WTC11 (cell line): ENCODE measurements around the gene PROM2. TPM values are rescaled to one million over a fixed set of nuclear protein-coding genes. Genes with fewer than 3 reads are reported as not detected.

Experiments
- ATAC-seq: fragments of 200-7000 bp; cut with Tn5 transposase; 2 replicates; pipeline ENCODE4 v1.10.0; 2021; ENCODE audit warnings: mild to moderate bottlenecking, moderate library complexity
- CTCF ChIA-PET: fragments of 300-600 bp; sonication (Branson Sonifier 250); formaldehyde crosslinking; loops from one replicate; lab custom pipeline; 2021; ENCODE audit warnings: antibody characterized with exemption; lab: Charles Lee
- POLR2A ChIA-PET: fragments of 350-600 bp; sonication (Branson Sonifier 250); formaldehyde crosslinking; loops from one replicate; lab custom pipeline; 2021; ENCODE audit warnings: antibody characterized with exemption; lab: Charles Lee
- DNase-seq: peaks from one replicate; pipeline ENCODE4 v3.0.0; 2021; ENCODE audit warnings: low spot score
- H3K27ac Mint-ChIP-seq: 2 replicates; pipeline ENCODE4 v1.8.0; 2021; ENCODE audit warnings: mixed read lengths
- H3K27me3 Mint-ChIP-seq: 2 replicates; pipeline ENCODE4 v1.8.0; 2021; ENCODE audit warnings: low read depth, mild to moderate bottlenecking, moderate library complexity, mixed read lengths
- H3K36me3 Mint-ChIP-seq: 2 replicates; pipeline ENCODE4 v1.8.0; 2021; ENCODE audit warnings: mixed read lengths
- H3K4me1 Mint-ChIP-seq: 2 replicates; pipeline ENCODE4 v1.8.0; 2022; ENCODE audit warnings: mixed read lengths
- H3K4me3 Mint-ChIP-seq: 2 replicates; pipeline ENCODE4 v1.8.0; 2021; ENCODE audit warnings: mild to moderate bottlenecking, moderate library complexity, mixed read lengths
- H3K9me3 Mint-ChIP-seq: 2 replicates; pipeline ENCODE4 v1.8.0; 2021; ENCODE audit warnings: mixed read lengths
- AFF4 ChIP-seq: sonication (generic); formaldehyde crosslinking; IDR thresholded peaks from 2 replicates; pipeline ENCODE4 v1.8.1; 2023; ENCODE audit warnings: mild to moderate bottlenecking, missing genetic modification reagents, borderline replicate concordance
- ARID4B ChIP-seq: sonication (generic); formaldehyde crosslinking; IDR thresholded peaks from 2 replicates; pipeline ENCODE4 v1.8.0; 2023; ENCODE audit warnings: missing genetic modification reagents, mild to moderate bottlenecking, borderline replicate concordance
- ATF2 ChIP-seq: sonication (generic); formaldehyde crosslinking; IDR thresholded peaks from 2 replicates; pipeline ENCODE4 v1.8.1; 2022; ENCODE audit warnings: low read depth, missing genetic modification reagents, borderline replicate concordance
- ATF3 ChIP-seq: sonication (generic); formaldehyde crosslinking; conservative IDR thresholded peaks from 2 replicates; pipeline ENCODE4 v1.8.1; 2022; ENCODE audit warnings: mild to moderate bottlenecking, missing genetic modification reagents
- CREB1 ChIP-seq: sonication (generic); formaldehyde crosslinking; IDR thresholded peaks from 2 replicates; pipeline ENCODE4 v1.8.0; 2023; ENCODE audit warnings: mild to moderate bottlenecking, missing genetic modification reagents
- E2F5 ChIP-seq: sonication (generic); formaldehyde crosslinking; IDR thresholded peaks from 2 replicates; pipeline ENCODE4 v1.8.1; 2022; ENCODE audit warnings: mild to moderate bottlenecking, moderate library complexity, missing genetic modification reagents
- GRHL2 ChIP-seq: fragments of 250-450 bp; sonication (Bioruptor Pico); IDR thresholded peaks from 2 replicates; pipeline ENCODE4 v1.8.0; 2022; ENCODE audit warnings: mild to moderate bottlenecking, moderate library complexity; ENCODE audit not compliant: insufficient replicate concordance, severe bottlenecking
- GTF2I ChIP-seq: fragments of 250-450 bp; sonication (Bioruptor Pico); conservative IDR thresholded peaks from 2 replicates; pipeline ENCODE4 v1.4.0; 2021; ENCODE audit warnings: mild to moderate bottlenecking
- JAZF1 ChIP-seq: fragments of 250-450 bp; sonication (Bioruptor Pico); IDR thresholded peaks from 2 replicates; pipeline ENCODE4 v1.9.0; 2021; ENCODE audit warnings: moderate library complexity, mild to moderate bottlenecking, inconsistent platforms
- PRDM15 ChIP-seq: sonication (generic); formaldehyde crosslinking; IDR thresholded peaks from 2 replicates; pipeline ENCODE4 v1.8.0; 2022; ENCODE audit warnings: missing genetic modification reagents
- PRRX2 ChIP-seq: fragments of 250-450 bp; sonication (Bioruptor Pico); IDR thresholded peaks from 2 replicates; pipeline ENCODE4 v1.8.0; 2021; ENCODE audit warnings: mild to moderate bottlenecking
- RORB ChIP-seq: fragments of 250-450 bp; sonication (Bioruptor Pico); IDR thresholded peaks from 2 replicates; pipeline ENCODE4 v1.9.0; 2021; ENCODE audit warnings: mild to moderate bottlenecking
- SMAD4 ChIP-seq: sonication (generic); formaldehyde crosslinking; IDR thresholded peaks from 2 replicates; pipeline ENCODE4 v1.8.0; 2022; ENCODE audit warnings: mild to moderate bottlenecking, missing genetic modification reagents
- SOX15 ChIP-seq: fragments of 250-450 bp; sonication (Bioruptor Pico); IDR thresholded peaks from 2 replicates; pipeline ENCODE4 v1.9.0; 2021; ENCODE audit warnings: mild to moderate bottlenecking
- TEAD4 ChIP-seq: sonication (generic); formaldehyde crosslinking; IDR thresholded peaks from 2 replicates; pipeline ENCODE4 v1.8.0; 2022; ENCODE audit warnings: mild to moderate bottlenecking, missing genetic modification reagents
- USF1 ChIP-seq: sonication (generic); formaldehyde crosslinking; IDR thresholded peaks from 2 replicates; pipeline ENCODE4 v1.8.0; 2022; ENCODE audit warnings: mild to moderate bottlenecking, missing genetic modification reagents
- ZBTB43 ChIP-seq: sonication (generic); formaldehyde crosslinking; IDR thresholded peaks from 2 replicates; pipeline ENCODE4 v1.8.1; 2023; ENCODE audit warnings: mild to moderate bottlenecking, missing genetic modification reagents
- ZMAT4 ChIP-seq: fragments of 250-450 bp; sonication (Bioruptor Pico); IDR thresholded peaks from 2 replicates; pipeline ENCODE4 v1.9.0; 2021; ENCODE audit warnings: mild to moderate bottlenecking
- ZNF423 ChIP-seq: fragments of 250-450 bp; sonication (Bioruptor Pico); IDR thresholded peaks from 2 replicates; pipeline ENCODE4 v2.1.2; 2022; ENCODE audit warnings: mild to moderate bottlenecking, moderate library complexity
- total RNA-seq: library from RNA; stranded (reverse); gene quantifications from 3 replicates; pipeline ENCODE4 v1.2.3, GENCODE V29; 2021

PROM2 gene
- total RNA-seq, 1 experiment from 2014 or later: 8.3 TPM

- ATAC-seq (no peak), DNase-seq (no peak)
- Mint-ChIP-seq H3K27me3 (no peaks in the 10 kb centered on the region), H3K27ac (no peak overlapping the region), H3K9me3 (no peaks in the 10 kb centered on the region), H3K4me1 (0 out of 2 replicates have a peak, but pooled peaks cover 3% of the 10 kb centered on the region), H3K4me3 (no peak overlapping the region), H3K36me3 (no peaks in the 10 kb centered on the region)
- no peak for TF ChIP-seq GTF2I (CRISPR knock-in tag)
- no peak for TF ChIP-seq ZBTB43 (CRISPR knock-in tag)
- TF ChIP-seq ARID4B: no peak
- no peak for TF ChIP-seq AFF4 (CRISPR knock-in tag)
- TF ChIP-seq PRRX2 (CRISPR knock-in tag): no peak
- no peak for TF ChIP-seq SOX15 (CRISPR knock-in tag)
- TF ChIP-seq E2F5: no peak
- no peak for TF ChIP-seq ATF2 (CRISPR knock-in tag)
- TF ChIP-seq PRDM15: no peak
- TF ChIP-seq ATF3 (CRISPR knock-in tag): no peak
- no peak for TF ChIP-seq TEAD4 (CRISPR knock-in tag)
- no peak for TF ChIP-seq GRHL2 (CRISPR knock-in tag)
- TF ChIP-seq ZMAT4 (CRISPR knock-in tag): no peak
- TF ChIP-seq SMAD4: no peak
- TF ChIP-seq CREB1 (CRISPR knock-in tag): no peak
- TF ChIP-seq RORB: no peak
- TF ChIP-seq USF1 (CRISPR knock-in tag): no peak
- TF ChIP-seq JAZF1 (CRISPR knock-in tag): no peak
- no peak for TF ChIP-seq ZNF423 (CRISPR knock-in tag)
- ChIA-PET POLR2A (no interaction called here), CTCF (interaction anchor here (0.7 to 1.2 kb wide), 2 partner anchors 10 to 52 kb away, joined by 3 read pairs; no protein-coding TSS in a partner anchor)
Observed at GRCh38 chr2:95283562-95283961, 9.3 kb downstream of the PROM2 start.
